HG03175 (cell line): ENCODE data around the gene MMEL1.
"Not testable (repeated sequence)": the region's sequence is repeated elsewhere in the genome, so short reads cannot be mapped to it uniquely, and the experiment has no call there.

Source experiments
- ATAC-seq: cut with Tn5 transposase; IDR thresholded peaks from one replicate; pipeline ENCODE4 v1.9.1; 2021; ENCODE audit warnings: mild to moderate bottlenecking, moderate library complexity; ENCODE audit not compliant: unreplicated experiment

Gene MMEL1

GRCh38 chr1:2632561-2633361, at the start of gene MMEL1:
TSS of gene MMEL1 (minus strand) at chr1:2633016. CDS start at chr1:2629484, 3,532 bp downstream.
- no peak for ATAC-seq

DNA sequence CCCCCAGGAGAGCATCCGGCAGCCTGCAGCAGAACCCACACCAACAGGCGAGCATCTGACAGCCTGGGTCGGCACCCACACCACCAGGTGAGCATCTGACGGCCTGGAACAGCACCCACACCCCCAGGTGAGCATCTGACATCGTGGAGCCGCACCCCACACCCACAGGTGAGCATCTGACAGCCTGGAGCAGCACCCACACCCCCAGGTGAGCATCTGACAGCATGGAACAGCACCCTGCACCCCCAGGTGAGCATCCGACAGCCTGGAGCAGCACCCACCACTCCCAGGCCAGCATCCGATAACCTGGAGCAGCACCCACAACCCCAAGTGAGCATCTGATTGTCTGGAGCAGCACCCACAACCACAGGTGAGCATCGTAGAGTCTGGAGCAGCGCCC, 43.9 kb upstream of the MMEL1 start:
- not testable (repeated sequence) for ATAC-seq

DNA sequence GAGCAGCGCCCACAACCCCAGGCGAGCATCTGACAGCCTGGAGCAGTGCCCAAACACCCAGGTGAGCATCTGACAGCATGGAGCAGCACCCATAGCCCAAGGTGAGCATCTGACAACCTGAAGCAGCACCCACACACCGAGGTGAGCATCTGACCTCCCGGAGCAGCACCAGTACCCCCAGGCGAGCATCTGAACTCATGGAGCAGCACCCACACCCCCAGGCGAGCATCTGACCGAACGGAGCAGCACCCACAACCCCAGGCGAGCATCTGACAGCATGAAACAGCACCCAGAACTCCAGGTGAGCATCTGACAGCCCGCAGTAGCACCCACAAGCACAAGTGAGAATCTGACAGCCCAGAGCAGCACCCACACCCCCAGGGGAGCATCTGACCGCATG, 38.8 kb upstream of the MMEL1 start:
- ATAC-seq: not testable (repeated sequence)

- not testable (repeated sequence) for ATAC-seq
These were observed 27.0 kb upstream of the MMEL1 start for GRCh38 chr1:2659806-2660205.

- not testable (repeated sequence) for ATAC-seq
These were observed 25.1 kb upstream of the MMEL1 start for GRCh38 chr1:2657909-2658308.

- not testable (repeated sequence) for ATAC-seq
These were observed 24.3 kb upstream of the MMEL1 start for GRCh38 chr1:2657124-2657523.

DNA sequence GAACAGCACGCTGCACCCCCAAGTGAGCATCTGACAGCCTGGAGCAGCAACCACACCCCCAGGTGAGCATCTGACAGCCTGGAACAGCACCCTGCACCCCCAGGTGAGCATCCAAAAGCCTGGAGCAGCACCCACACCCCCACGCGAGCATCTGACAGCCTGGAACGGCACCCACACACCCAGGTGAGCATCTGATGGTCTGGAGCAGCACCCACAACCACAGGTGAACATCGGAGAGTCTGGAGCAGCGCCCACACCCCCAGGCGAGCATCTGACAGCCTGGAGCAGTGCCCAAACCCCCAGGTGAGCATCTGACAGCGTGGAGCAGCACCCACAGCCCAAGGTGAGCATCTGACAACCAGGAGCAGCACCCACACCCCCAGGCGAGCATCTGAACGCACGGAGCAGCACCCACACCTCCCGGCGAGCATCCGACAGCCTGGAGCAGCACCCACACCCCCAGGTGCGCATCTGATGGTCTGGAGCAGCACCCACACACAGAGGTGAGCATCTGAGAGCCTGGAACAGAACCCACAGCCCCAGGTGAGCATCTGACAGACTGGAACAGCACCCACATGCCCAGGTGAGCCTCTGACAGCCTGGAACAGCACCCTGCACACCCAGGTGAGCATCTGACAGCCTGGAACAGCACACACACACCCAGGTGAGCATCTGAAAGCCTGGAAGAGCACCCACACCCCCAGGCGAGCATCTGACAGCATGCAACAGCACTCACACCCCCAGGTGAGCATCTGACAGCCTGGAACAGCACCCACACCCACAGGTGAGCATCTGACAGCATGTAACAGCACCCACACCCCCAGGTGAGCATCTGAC, 23.0 kb upstream of the MMEL1 start:
- not testable (repeated sequence) for ATAC-seq

- not testable (repeated sequence) for ATAC-seq
These were observed 21.7 kb upstream of the MMEL1 start for GRCh38 chr1:2654443-2654948.

- ATAC-seq: not testable (repeated sequence)
These were observed 21.1 kb upstream of the MMEL1 start for GRCh38 chr1:2653741-2654442.

DNA sequence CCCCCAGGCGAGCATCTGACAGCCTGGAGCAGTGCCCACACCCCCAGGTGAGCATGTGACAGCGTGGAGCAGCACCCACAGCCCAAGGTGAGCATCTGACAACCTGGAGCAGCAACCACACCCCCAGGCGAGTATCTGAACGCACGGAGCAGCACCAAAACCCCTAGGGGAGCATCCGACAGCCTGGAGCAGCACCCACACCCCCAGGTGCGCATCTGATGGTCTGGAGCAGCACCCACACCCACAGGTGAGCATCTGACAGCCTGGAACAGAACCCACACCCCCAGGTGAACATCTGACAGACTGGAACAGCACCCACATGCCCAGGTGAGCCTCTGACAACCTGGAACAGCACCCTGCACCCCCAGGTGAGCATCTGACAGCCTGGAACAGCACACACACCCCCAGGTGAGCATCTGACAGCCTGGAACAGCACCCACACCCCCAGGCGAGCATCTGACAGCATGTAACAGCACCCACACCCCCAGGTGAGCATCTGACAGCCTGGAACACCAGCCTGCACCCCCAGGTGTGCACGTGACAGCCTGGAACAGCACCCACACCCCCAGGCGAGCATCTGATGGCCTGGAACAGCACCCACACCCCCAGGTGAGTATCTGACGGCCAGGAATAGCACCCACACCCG, 20.2 kb upstream of the MMEL1 start:
- not testable (repeated sequence) for ATAC-seq

DNA sequence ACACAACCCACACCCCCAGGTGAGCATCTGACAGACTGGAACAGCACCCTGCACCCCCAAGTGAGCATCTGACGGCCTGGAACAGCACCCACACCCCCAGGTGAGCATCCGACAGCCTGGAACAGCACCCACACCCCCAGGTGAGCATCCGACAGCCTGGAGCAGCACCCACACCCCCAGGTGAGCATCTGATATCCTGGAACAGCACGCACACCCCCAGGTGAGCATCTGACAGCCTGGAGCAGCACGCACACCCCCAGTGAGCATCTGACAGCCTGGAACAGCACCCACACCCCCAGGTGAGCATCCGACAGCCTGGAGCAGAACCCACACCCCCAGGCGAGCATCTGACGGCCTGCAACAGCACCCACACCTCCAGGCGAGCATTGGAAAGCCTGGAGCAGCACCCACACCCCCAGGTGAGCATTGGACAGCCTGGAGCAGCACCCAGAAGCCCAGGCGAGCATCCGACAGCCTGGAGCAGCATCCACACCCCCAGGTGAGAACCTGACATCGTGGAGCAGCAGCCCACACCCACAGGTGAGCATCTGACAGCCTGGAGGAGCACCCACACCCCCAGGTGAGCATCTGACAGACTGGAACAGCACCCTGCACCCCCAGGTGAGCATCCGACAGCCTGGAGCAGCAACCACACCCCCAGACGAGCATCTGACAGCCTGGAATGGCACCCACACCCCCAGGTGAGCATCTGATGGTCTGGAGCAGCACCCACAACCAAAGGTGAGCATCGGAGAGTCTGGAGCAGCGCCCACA, 19.5 kb upstream of the MMEL1 start:
- not testable (repeated sequence) for ATAC-seq

DNA sequence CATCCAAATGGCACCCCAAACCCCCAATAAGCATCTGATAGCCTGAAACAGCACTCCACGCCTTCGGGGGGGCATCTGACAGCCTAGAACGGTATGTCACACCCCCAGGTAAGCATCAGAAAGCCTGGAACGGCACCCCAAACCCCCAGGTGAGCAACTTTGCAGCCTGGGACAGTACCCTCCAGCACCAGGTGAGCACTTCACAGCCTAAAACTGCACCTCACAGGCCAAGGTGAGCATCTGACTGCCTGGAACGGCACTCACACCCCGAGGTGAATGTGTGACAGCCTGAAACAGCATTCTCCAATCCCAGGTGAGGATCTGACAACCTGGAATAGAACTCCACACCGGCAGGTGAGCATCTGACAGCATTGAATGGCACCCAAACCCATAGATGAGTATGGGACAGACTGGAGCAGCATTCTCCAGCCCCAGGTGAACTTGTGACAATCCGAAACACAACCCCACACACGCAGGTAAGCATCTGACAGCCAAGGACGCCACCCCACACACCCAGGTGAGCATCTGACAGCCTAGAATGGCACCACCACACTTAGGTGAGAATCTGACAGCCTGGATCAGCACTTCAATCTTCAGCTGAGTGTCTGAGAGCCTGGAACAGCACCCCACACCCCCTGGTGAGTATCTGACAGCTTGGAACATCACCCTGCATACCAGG, 18.3 kb upstream of the MMEL1 start:
- ATAC-seq: no peak

DNA sequence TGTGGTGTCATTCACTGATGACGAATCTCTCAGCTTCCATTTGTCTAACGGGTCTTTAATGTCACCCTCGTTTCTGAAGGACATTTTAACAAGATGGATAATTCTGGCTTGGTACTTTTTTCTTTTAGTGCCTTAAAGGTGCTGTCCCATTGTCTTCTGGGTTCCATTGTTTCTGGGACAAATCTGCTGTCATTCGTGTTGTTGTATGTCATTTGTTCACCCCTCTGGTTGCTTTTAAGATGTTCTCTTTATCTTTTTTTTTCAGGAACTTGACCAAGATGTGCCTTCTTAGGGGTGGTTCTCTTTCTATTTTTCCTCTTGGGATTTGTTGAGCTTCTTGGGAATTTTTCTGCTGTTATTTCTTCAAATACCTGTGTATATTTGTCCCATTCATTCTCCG, 14.0 kb upstream of the MMEL1 start:
- no peak for ATAC-seq

DNA sequence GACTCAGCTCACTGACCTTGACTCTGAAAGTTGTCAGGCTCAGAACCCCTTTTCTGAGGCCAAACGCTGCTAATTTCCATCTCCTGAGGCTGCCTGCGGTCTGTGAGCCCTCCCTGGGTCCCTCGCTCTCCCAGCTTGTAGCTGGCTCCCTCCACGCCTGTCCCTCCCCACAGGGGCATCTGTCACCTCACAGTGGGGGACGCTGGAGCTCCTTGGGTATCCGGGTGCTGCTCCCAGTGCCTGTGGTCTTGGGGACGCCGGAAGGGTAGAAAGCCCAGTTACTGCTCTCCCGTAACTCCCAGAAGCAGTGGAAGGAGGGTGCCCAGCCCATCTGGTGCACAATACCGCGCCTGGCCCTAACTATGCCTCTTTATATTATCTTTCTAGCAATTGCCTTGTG, 13.0 kb upstream of the MMEL1 start:
- ATAC-seq: no peak

DNA sequence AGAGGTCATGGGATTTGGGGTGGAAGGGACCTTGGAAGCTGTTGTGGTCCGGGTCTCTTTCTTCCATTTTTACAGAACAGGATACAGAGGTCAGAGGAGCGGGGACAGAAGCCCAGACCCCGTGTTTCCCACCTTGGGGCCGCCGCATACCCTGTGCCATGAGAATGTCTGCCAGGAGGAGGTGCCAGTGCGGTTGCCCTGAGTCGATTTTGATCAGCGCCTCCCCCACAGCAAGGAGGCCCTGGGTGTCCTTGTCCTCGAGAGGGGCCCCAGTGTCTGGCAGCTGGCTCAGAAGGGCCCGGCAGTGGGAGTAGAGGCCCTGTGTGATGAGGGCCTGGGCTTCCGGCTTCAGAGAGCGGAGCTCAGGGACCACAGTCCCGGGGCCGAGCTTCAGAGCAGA, 12.3 kb upstream of the MMEL1 start:
- ATAC-seq: no peak

DNA sequence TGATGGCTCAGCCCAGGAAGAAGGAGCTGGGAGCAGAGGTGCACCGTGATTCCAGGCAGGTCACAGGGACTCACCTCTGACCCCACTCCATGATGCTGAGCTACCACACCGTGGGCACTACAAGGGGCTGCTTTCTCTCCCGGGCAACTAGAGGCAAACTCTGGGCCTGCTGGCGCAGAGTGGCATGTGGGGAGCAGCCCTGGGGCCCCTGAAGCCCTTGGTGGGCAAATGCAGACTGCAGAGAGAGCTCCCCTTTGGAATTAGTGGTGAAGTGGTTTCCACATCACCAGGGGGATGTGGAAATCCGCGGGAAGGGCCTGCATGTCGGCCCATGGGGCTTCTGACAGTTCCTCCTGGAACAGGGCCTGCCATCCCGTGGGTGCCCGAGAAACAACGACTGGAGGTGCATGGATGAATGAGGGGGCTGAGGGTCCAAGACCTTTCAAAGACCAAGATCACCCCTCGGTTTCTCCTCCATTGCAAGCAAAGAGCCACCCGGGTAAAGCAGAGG, 11.8 kb upstream of the MMEL1 start:
- ATAC-seq: no peak

DNA sequence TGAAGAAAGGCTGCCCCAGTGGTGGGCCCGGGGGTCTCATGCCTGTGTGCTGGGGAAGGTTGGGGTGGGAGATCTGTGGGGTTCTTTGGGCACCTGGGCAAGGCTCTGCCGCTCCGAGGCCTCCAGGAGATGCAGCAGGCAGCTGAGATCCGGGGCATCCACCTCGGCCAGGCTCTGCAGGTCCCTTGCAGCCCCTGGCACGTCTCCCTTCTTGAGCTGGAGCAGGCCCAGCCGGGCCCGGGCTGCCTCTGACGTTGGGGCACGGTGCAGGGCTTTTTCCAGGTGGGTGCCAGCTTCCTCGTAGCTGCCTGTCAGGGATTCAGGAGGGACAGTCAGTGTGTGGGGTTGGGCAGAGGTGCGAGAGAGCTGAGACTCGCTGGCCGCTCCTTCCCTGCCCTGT, 11.4 kb upstream of the MMEL1 start:
- no peak for ATAC-seq

- no peak for ATAC-seq
These were observed 10.7 kb upstream of the MMEL1 start for GRCh38 chr1:2643414-2644077.
